K562 (cell line): Measurements from ENCODE around the gene KCNAB1. TPM values are rescaled to one million over a fixed set of nuclear protein-coding genes. Genes with fewer than 3 reads are reported as not detected.

Source experiments
- BCL6 ChIP-seq: fragments of 250-450 bp; sonication (Bioruptor Pico); IDR thresholded peaks from 2 replicates; pipeline ENCODE4 v1.4.0; 2020
- CCAR2 ChIP-seq: fragments of 200-400 bp; formaldehyde crosslinking; IDR thresholded peaks from 2 replicates; pipeline ENCODE4 v1.6.1; 2017; ENCODE audit warnings: mild to moderate bottlenecking, low read depth, low read length
- CHCHD3 ChIP-seq: fragments of 250-450 bp; sonication (Bioruptor Pico); IDR thresholded peaks from 2 replicates; pipeline ENCODE4 v2.1.2; 2022; ENCODE audit warnings: mild to moderate bottlenecking
- CREB5 ChIP-seq: fragments of 250-450 bp; sonication (Bioruptor Pico); IDR thresholded peaks from 2 replicates; pipeline ENCODE4 v1.5.0; 2020; ENCODE audit warnings: mild to moderate bottlenecking
- DNMT1 ChIP-seq: fragments of 450-650 bp; IDR thresholded peaks from 2 replicates; pipeline ENCODE4 v1.6.1; 2016; ENCODE audit warnings: antibody characterized with exemption, mild to moderate bottlenecking
- DPF2 ChIP-seq: fragments of 450-650 bp; IDR thresholded peaks from 2 replicates; pipeline ENCODE4 v1.6.1; 2016
- FOSL1 ChIP-seq: fragments of 200-800 bp; sonication (Bioruptor generic); conservative IDR thresholded peaks from 2 replicates; pipeline ENCODE4 v1.6.1; 2016; ENCODE audit warnings: missing genetic modification characterization, missing compliant biosample characterization
- FOXO4 ChIP-seq: fragments of 450-650 bp; formaldehyde crosslinking; IDR thresholded peaks from 2 replicates; pipeline ENCODE4 v1.4.0; 2020; ENCODE audit warnings: mild to moderate bottlenecking, moderate library complexity
- FOXP1 ChIP-seq: sonication (generic); formaldehyde crosslinking; IDR thresholded peaks from 2 replicates; pipeline ENCODE4 v1.8.0; 2022; ENCODE audit warnings: mild to moderate bottlenecking, missing genetic modification reagents
- LCOR ChIP-seq: sonication (generic); formaldehyde crosslinking; IDR thresholded peaks from 2 replicates; pipeline ENCODE4 v1.8.0; 2022; ENCODE audit warnings: mild to moderate bottlenecking, missing genetic modification reagents
- MCM2 ChIP-seq: fragments of 450-650 bp; IDR thresholded peaks from 2 replicates; pipeline ENCODE4 v1.6.1; 2017; ENCODE audit warnings: low read depth, mild to moderate bottlenecking
- NCOA2 ChIP-seq, 2 experiments: fragments of 450-650 bp; IDR thresholded peaks; 2 replicates each; pipeline ENCODE4 v1.6.1; 2018; ENCODE audit warnings: mild to moderate bottlenecking in 2 of 2, moderate library complexity in 1 of 2; ENCODE audit not compliant: partially characterized antibody in 2 of 2
- POLR2G ChIP-seq: fragments of 200-400 bp; formaldehyde crosslinking; IDR thresholded peaks from 2 replicates; pipeline ENCODE4 v1.6.1; 2017; ENCODE audit warnings: low read depth, mild to moderate bottlenecking, antibody characterized with exemption, low read length, moderate library complexity
- RBBP5 ChIP-seq: fragments of 200-600 bp; sonication (generic); IDR thresholded peaks from 2 replicates; pipeline ENCODE4 v1.6.1; 2012; ENCODE audit warnings: borderline replicate concordance, mild to moderate bottlenecking, low read length, control low read depth, inconsistent platforms; ENCODE audit not compliant: insufficient read depth, poor library complexity, severe bottlenecking
- SMAD4 ChIP-seq: fragments of 250-450 bp; sonication (Bioruptor Pico); conservative IDR thresholded peaks from 2 replicates; pipeline ENCODE4 v1.8.0; 2021; ENCODE audit warnings: inconsistent platforms, mild to moderate bottlenecking, moderate library complexity
- SREBF2 ChIP-seq: sonication (generic); formaldehyde crosslinking; IDR thresholded peaks from 2 replicates; pipeline ENCODE4 v1.4.0; 2020; ENCODE audit warnings: mild to moderate bottlenecking, missing genetic modification reagents
- VEZF1 ChIP-seq: fragments of 200-800 bp; sonication (Bioruptor generic); IDR thresholded peaks from 2 replicates; pipeline ENCODE4 v1.6.1; 2017; ENCODE audit warnings: missing genetic modification characterization, missing compliant biosample characterization
- XRCC4 ChIP-seq: IDR thresholded peaks from one replicate; pipeline ENCODE4 v1.6.1; 2011; ENCODE audit not compliant: insufficient read depth, insufficient read length; ENCODE audit errors: extremely low read depth
- ZBTB8A ChIP-seq: fragments of 450-650 bp; IDR thresholded peaks from 2 replicates; pipeline ENCODE4 v1.6.1; 2018; ENCODE audit warnings: mild to moderate bottlenecking, moderate library complexity; ENCODE audit not compliant: partially characterized antibody
- ZBTB9 ChIP-seq: fragments of 450-650 bp; formaldehyde crosslinking; IDR thresholded peaks from 2 replicates; pipeline ENCODE4 v1.4.0; 2020; ENCODE audit warnings: mild to moderate bottlenecking, moderate library complexity
- ZNF217 ChIP-seq: sonication (generic); formaldehyde crosslinking; IDR thresholded peaks from 2 replicates; pipeline ENCODE4 v1.8.0; 2022; ENCODE audit warnings: mild to moderate bottlenecking, missing genetic modification reagents
- ZNF384 ChIP-seq: IDR thresholded peaks from 2 replicates; pipeline ENCODE4 v1.6.1; 2012; ENCODE audit warnings: low read depth, low read length, improper control_type of control experiment
- ZNF644 ChIP-seq: fragments of 200-800 bp; sonication (Bioruptor generic); IDR thresholded peaks from 2 replicates; pipeline ENCODE4 v1.6.1; 2016; ENCODE audit warnings: low read depth, missing genetic modification characterization, missing compliant biosample characterization
- ZNF699 ChIP-seq: fragments of 250-450 bp; sonication (Bioruptor Pico); IDR thresholded peaks from 2 replicates; pipeline ENCODE4 v1.8.0; 2021; ENCODE audit warnings: mild to moderate bottlenecking, moderate library complexity; ENCODE audit not compliant: insufficient replicate concordance
- polyA plus RNA-seq, 8 experiments: library from polyadenylated mRNA; depleted of rRNA in 4 of 8; stranded (reverse) in 5 of 8; unstranded in 3 of 8; fragments of >200 nt; fragmentation: Nextera tagmentation in 2 of 8; fragmentation: Illumina TruSeq in 1 of 8; extraction: Ambion mirVana in 2 of 8; extraction: Trizol in 1 of 8; gene quantifications; 2 replicates each; pipeline versions ENCODE4 v1.2.1 to v1.2.3, GENCODE V29; 2011 to 2014; ENCODE audit warnings: inconsistent platforms in 1 of 8, missing spikeins in 1 of 8
- total RNA-seq, 7 experiments: library from RNA; depleted of rRNA in 6 of 7; stranded (reverse); fragments of >200 nt in 6 of 7; fragmentation: Illumina TruSeq in 2 of 7; extraction: Trizol in 2 of 7; gene quantifications; 2 replicates each; pipeline versions ENCODE4 v1.2.1 to v1.2.3, GENCODE V29; 2011 to 2021; ENCODE audit warnings: low replicate concordance in 1 of 7

KCNAB1 gene
- total and polyA plus RNA-seq, 9 of the 15 experiments (the other 6 are each of a cell fraction or from before 2014, with no cell fraction given) = 0.14 to 1.2 (median 0.51) TPM

GRCh38 chr3:156460206-156460611 lies 339.8 kb downstream of the KCNAB1 start (continued):
- peak; percentile 53 to 59 for TF ChIP-seq NCOA2 (IDR thresholded peaks at IDR 0.05; ENCODE audit: partially characterized antibody in 2 of 2)
- no peak for TF ChIP-seq ZNF217 (CRISPR knock-in tag)
- TF ChIP-seq FOXP1 (CRISPR knock-in tag) = no peak
- no peak for TF ChIP-seq ZBTB8A
- no peak for TF ChIP-seq BCL6
- TF ChIP-seq RBBP5 = no peak
- no peak for TF ChIP-seq CCAR2
- TF ChIP-seq SMAD4 (CRISPR knock-in tag) = peak; percentile 71; the same call in 1 of the 2 replicates
- TF ChIP-seq LCOR (CRISPR knock-in tag) = peak; percentile 89; the same call in 1 of the 2 replicates
- TF ChIP-seq ZNF384 = no peak
- TF ChIP-seq CREB5 (CRISPR knock-in tag) = no peak
- TF ChIP-seq MCM2 = no peak
- TF ChIP-seq ZNF699 = no peak
- peak; percentile 66; the same call in 1 of the 2 replicates for TF ChIP-seq ZNF644
- TF ChIP-seq POLR2G = no peak
- peak; percentile 96 for TF ChIP-seq DPF2
- TF ChIP-seq VEZF1 (CRISPR knock-in tag) = peak; percentile 50
- no peak for TF ChIP-seq CHCHD3 (CRISPR knock-in tag)
- no peak for TF ChIP-seq FOXO4 (CRISPR knock-in tag)
- no peak for TF ChIP-seq DNMT1
- TF ChIP-seq FOSL1 (tag) = peak; percentile 74
- peak; percentile 24; the same call in 1 of the 2 replicates for TF ChIP-seq ZBTB9 (CRISPR knock-in tag)
- TF ChIP-seq SREBF2 (CRISPR knock-in tag) = no peak
- TF ChIP-seq XRCC4 = no peak
